Esophagus muscularis mucosa (tissue), 4 donors: ENCODE measurements around the gene ZNF10. TPM values are rescaled to one million over a fixed set of nuclear protein-coding genes. Genes with fewer than 3 reads are reported as not detected.
A peak's percentile ranks its signal among the peaks of the same experiment; 100 is the strongest.

Source experiments
- DNase-seq: peaks from one replicate; pipeline ENCODE4 v3.0.0-alpha.2; 2017; ENCODE audit errors: extremely low spot score
- H3K27ac ChIP-seq, 4 donors: fragments of 200-600 bp; sonication (generic); replicated peaks in 1 of 4; 1 replicate in 3 of 4; 2 replicates in 1 of 4; pipeline ENCODE4 v1.5.1; 2016 to 2019; ENCODE audit warnings: mild to moderate bottlenecking in 1 of 4
- H3K27me3 ChIP-seq, 4 donors: fragments of 200-600 bp; sonication (generic); one replicate each; pipeline versions ENCODE4 v1.5.1 to v1.6.0; 2016 to 2019
- H3K36me3 ChIP-seq, 4 donors: fragments of 200-600 bp; sonication (generic); one replicate each; pipeline ENCODE4 v1.5.1; 2016 to 2019
- H3K4me1 ChIP-seq, 4 donors: fragments of 200-600 bp; sonication (generic); one replicate each; pipeline ENCODE4 v1.5.1; 2016 to 2019
- H3K4me3 ChIP-seq, 4 donors: fragments of 200-600 bp; sonication (generic); 1 replicate in 2 of 4; 2 replicates in 2 of 4; pipeline ENCODE4 v1.5.1; 2016 to 2019; ENCODE audit warnings: mild to moderate bottlenecking in 4 of 4, moderate library complexity in 1 of 4
- H3K9me3 ChIP-seq, 4 donors: fragments of 200-600 bp; sonication (generic); 1 replicate in 3 of 4; 2 replicates in 1 of 4; pipeline ENCODE4 v1.5.1; 2016 to 2019
- EP300 ChIP-seq: sonication (generic); formaldehyde crosslinking; IDR thresholded peaks from one replicate; pipeline ENCODE4 v1.6.1; 2017; ENCODE audit warnings: antibody characterized with exemption
- POLR2A ChIP-seq: fragments of 450-650 bp; IDR thresholded peaks from one replicate; pipeline ENCODE4 v1.6.1; 2017; ENCODE audit warnings: antibody characterized with exemption, moderate library complexity, mild to moderate bottlenecking, low read depth
- POLR2AphosphoS5 ChIP-seq, 2 donors: sonication (generic); formaldehyde crosslinking; IDR thresholded peaks; one replicate each; pipeline ENCODE4 v1.6.1; 2017; ENCODE audit warnings: antibody characterized with exemption in 2 of 2
- WGBS: methylation state at CpG from one replicate; pipeline ENCODE4 v1.1.5; 2018; 5-methylcytosine and 5-hydroxymethylcytosine counted together
- intact Hi-C: fragments of 100-400 bp; cut with DNase I; formaldehyde crosslinking; loops from one replicate; pipeline ENCODE4 v1.15.1; 2023
- total RNA-seq, 4 donors: library from RNA; depleted of rRNA; stranded (reverse); fragments of >200 nt; gene quantifications; one replicate each; pipeline versions ENCODE4 v1.1.0 to v1.2.1, GENCODE V29; 2016
- TF ChIP-seq, protein P1 (sequence below), 3 experiments: fragments of 200-600 bp in 2 of 3; fragments of 450-650 bp in 1 of 3; sonication (generic) in 2 of 3; IDR thresholded peaks; one replicate each; pipeline ENCODE4 v1.5.1; 2017 to 2019; ENCODE audit warnings: antibody characterized with exemption in 3 of 3, mild to moderate bottlenecking in 2 of 3, moderate library complexity in 1 of 3

ZNF10 gene
- total RNA-seq, 4 donors from 2014 or later: 3.4 to 15.4 (median 9.7) TPM

DNA sequence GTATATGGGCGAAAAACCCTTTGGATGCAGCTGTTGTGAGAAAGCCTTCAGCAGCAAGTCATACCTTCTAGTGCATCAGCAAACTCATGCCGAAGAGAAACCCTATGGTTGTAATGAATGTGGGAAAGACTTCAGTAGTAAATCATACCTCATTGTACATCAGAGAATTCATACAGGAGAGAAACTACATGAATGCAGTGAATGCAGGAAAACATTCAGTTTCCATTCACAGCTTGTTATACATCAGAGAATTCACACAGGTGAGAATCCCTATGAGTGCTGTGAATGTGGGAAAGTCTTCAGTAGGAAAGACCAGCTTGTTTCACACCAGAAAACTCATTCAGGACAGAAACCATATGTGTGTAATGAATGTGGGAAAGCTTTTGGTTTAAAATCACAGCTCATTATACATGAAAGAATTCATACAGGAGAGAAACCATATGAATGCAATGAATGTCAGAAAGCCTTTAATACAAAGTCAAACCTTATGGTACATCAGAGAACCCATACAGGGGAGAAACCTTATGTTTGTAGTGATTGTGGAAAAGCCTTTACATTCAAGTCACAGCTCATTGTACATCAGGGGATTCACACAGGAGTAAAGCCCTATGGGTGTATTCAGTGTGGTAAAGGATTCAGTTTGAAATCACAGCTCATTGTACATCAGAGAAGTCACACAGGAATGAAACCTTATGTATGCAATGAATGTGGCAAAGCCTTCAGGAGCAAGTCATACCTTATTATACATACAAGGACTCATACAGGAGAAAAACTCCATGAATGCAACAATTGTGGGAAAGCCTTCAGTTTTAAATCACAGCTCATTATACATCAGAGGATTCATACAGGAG, 72.3 kb downstream of the ZNF10 start:
- WGBS: 95% methylated on average over 2 of the region's 2 CpGs
- peaks cover 32 to 53% (median 42%) of the 10 kb centered on the region in 4 donors for H3K36me3 ChIP-seq
- intact Hi-C loops: no loop called here
- peak overlapping the region in 1 of 4 donors; percentile 1 for H3K4me3 ChIP-seq
- no peak overlapping the region for H3K27ac ChIP-seq
- no peaks in the 10 kb centered on the region for H3K27me3 ChIP-seq
- H3K4me1 ChIP-seq: no peaks in the 10 kb centered on the region
- H3K9me3 ChIP-seq: peaks cover 56 to 91% (median 86%) of the 10 kb centered on the region in 4 donors
- TF ChIP-seq POLR2AphosphoS5 (IDR thresholded peaks at IDR 0.05) (no peak), EP300 (no peak), POLR2A (no peak)
- TF ChIP-seq, protein P1, sequence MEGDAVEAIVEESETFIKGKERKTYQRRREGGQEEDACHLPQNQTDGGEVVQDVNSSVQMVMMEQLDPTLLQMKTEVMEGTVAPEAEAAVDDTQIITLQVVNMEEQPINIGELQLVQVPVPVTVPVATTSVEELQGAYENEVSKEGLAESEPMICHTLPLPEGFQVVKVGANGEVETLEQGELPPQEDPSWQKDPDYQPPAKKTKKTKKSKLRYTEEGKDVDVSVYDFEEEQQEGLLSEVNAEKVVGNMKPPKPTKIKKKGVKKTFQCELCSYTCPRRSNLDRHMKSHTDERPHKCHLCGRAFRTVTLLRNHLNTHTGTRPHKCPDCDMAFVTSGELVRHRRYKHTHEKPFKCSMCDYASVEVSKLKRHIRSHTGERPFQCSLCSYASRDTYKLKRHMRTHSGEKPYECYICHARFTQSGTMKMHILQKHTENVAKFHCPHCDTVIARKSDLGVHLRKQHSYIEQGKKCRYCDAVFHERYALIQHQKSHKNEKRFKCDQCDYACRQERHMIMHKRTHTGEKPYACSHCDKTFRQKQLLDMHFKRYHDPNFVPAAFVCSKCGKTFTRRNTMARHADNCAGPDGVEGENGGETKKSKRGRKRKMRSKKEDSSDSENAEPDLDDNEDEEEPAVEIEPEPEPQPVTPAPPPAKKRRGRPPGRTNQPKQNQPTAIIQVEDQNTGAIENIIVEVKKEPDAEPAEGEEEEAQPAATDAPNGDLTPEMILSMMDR (IDR thresholded peaks at IDR 0.05): no peak
- no peak for DNase-seq

DNA sequence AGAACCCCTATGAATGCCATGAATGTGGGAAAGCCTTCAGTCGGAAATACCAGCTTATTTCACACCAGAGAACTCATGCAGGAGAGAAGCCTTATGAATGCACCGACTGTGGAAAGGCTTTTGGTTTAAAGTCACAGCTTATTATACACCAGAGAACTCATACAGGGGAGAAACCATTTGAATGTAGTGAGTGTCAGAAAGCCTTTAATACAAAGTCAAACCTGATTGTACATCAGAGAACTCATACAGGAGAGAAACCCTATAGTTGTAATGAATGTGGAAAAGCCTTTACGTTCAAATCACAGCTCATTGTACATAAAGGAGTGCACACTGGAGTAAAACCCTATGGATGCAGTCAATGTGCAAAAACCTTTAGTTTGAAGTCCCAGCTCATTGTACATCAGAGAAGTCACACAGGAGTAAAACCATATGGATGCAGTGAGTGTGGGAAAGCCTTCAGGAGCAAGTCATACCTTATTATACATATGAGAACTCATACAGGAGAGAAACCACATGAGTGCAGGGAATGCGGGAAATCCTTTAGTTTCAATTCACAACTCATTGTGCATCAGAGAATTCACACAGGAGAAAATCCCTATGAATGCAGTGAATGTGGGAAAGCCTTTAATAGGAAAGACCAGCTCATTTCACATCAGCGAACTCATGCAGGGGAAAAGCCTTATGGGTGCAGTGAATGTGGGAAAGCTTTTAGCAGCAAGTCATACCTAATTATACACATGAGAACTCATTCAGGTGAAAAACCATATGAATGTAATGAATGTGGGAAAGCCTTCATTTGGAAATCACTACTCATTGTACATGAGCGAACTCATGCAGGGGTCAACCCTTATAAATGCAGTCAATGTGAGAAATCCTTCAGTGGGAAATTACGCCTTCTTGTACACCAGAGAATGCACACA, 73.2 kb downstream of the ZNF10 start:
- intact Hi-C loops: no loop called here
- H3K9me3 ChIP-seq: peaks cover 63 to 96% (median 93%) of the 10 kb centered on the region in 4 donors
- H3K27ac ChIP-seq: no peak overlapping the region
- DNase-seq: no peak
- TF ChIP-seq, protein P1 (IDR thresholded peaks at IDR 0.05): no peak
- no peak for TF ChIP-seq EP300
- TF ChIP-seq POLR2A: no peak
- no peak for TF ChIP-seq POLR2AphosphoS5 (IDR thresholded peaks at IDR 0.05)
- H3K4me1 ChIP-seq: no peaks in the 10 kb centered on the region
- H3K36me3 ChIP-seq: peaks cover 32 to 53% (median 42%) of the 10 kb centered on the region in 4 donors
- no peak overlapping the region for H3K4me3 ChIP-seq
- H3K27me3 ChIP-seq: no peaks in the 10 kb centered on the region
- WGBS: 98% methylated on average over 7 of the region's 7 CpGs

DNA sequence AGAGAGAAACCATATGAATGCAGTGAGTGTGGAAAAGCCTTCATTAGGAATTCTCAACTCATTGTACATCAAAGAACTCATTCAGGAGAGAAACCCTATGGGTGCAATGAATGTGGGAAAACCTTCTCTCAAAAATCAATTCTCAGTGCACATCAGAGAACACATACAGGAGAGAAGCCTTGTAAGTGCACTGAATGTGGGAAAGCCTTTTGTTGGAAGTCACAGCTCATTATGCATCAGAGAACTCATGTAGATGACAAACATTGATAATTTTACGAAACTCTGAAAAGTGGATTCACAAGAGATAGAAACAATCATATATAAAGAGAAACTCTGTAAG, 73.8 kb downstream of the ZNF10 start:
- Histone ChIP-seq H3K4me3 (no peak overlapping the region), H3K36me3 (peaks cover 32 to 53% (median 40%) of the 10 kb centered on the region in 4 donors), H3K9me3 (peaks cover 64 to 99% (median 97%) of the 10 kb centered on the region in 4 donors), H3K27me3 (no peaks in the 10 kb centered on the region), H3K27ac (no peak overlapping the region), H3K4me1 (no peaks in the 10 kb centered on the region)
- intact Hi-C loops: no loop called here
- DNase-seq: no peak
- 93% methylated on average over 1 of the region's 1 CpG for WGBS
- TF ChIP-seq EP300 (no peak), POLR2AphosphoS5 (IDR thresholded peaks at IDR 0.05) (no peak), POLR2A (no peak)
- TF ChIP-seq, protein P1 (IDR thresholded peaks at IDR 0.05): no peak

DNA sequence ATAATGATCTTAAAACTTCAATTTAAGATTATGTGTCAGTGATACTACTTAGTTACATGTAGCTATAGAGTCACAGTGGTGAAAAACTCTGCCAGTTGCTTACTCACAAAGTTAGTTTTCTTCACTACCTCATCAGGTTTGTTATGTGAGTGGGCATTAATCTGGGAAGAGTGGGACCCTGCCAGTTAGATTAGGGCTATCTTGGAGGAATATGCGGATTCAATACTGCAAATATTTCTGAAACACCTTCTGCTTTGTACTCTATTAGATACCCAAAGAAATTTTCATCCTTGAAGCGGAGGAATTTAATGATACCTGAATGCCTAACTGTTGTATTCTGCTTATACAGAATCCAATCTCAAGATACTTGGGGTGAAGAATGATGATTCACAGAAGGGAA, 76.0 kb downstream of the ZNF10 start:
- WGBS: 98% methylated on average over 2 of the region's 2 CpGs
- no peak overlapping the region for H3K27ac ChIP-seq
- DNase-seq: no peak
- H3K4me3 ChIP-seq: no peak overlapping the region
- TF ChIP-seq EP300 (no peak), POLR2A (no peak), POLR2AphosphoS5 (IDR thresholded peaks at IDR 0.05) (no peak)
- TF ChIP-seq, protein P1 (IDR thresholded peaks at IDR 0.05): no peak
- peaks cover 20 to 38% (median 23%) of the 10 kb centered on the region in 4 donors for H3K36me3 ChIP-seq
- H3K27me3 ChIP-seq: no peaks in the 10 kb centered on the region
- H3K9me3 ChIP-seq: peaks cover 53 to 100% (median 100%) of the 10 kb centered on the region in 4 donors
- intact Hi-C loops: no loop called here
- H3K4me1 ChIP-seq: no peaks in the 10 kb centered on the region

Other genes starting within 250 kb of the ZNF10 start
- 10 to 100 TPM; 35.7 to 41.7 (median 40.0) TPM for gene CHFR, start 243.0 kb upstream of the ZNF10 start, total RNA-seq
- gene ZNF605, start 174.3 kb upstream of the ZNF10 start, total RNA-seq: 1 to 10 TPM; 5.5 to 9.0 (median 6.1) TPM
- 10 to 100 TPM in 2 of 4 donors, 1 to 10 TPM in 2; 9.6 to 15.8 (median 10.9) TPM for gene ZNF26, start 144.3 kb upstream of the ZNF10 start, total RNA-seq
- 10 to 100 TPM; 19.5 to 21.2 (median 20.7) TPM for gene ZNF84, start 93.1 kb upstream of the ZNF10 start, total RNA-seq
- 10 to 100 TPM; 12.0 to 13.8 (median 13.1) TPM for gene ZNF140, start 49.7 kb upstream of the ZNF10 start, total RNA-seq
- 1 to 10 TPM; 1.8 to 4.6 (median 2.6) TPM for gene ZNF891, start 353 bp upstream of the ZNF10 start, total RNA-seq
- gene ZNF268, start 50.9 kb downstream of the ZNF10 start, total RNA-seq: 10 to 100 TPM; 14.1 to 37.2 (median 26.8) TPM
- not detected for gene ANHX, start 105.2 kb downstream of the ZNF10 start, total RNA-seq